K562 (cell line): ENCODE measurements around the gene ZNF692. TPM values are rescaled to one million over a fixed set of nuclear protein-coding genes. Genes with fewer than 3 reads are reported as not detected.

Experiments
- BHLHE40 ChIP-seq: IDR thresholded peaks from 2 replicates; pipeline ENCODE4 v1.6.1; 2011; ENCODE audit warnings: low read length, improper control_type of control experiment
- CAMTA2 ChIP-seq: fragments of 250-450 bp; sonication (Bioruptor Pico); conservative IDR thresholded peaks from 2 replicates; pipeline ENCODE4 v1.5.1; 2022
- CREM ChIP-seq: IDR thresholded peaks from 2 replicates; pipeline ENCODE4 v1.6.1; 2014; ENCODE audit warnings: antibody characterized with exemption, low read depth
- CTBP1 ChIP-seq: fragments of 450-650 bp; IDR thresholded peaks from 2 replicates; pipeline ENCODE4 v1.6.1; 2016; ENCODE audit warnings: borderline replicate concordance
- FOSL1 ChIP-seq: fragments of 200-800 bp; sonication (Bioruptor generic); conservative IDR thresholded peaks from 2 replicates; pipeline ENCODE4 v1.6.1; 2016; ENCODE audit warnings: missing genetic modification characterization, missing compliant biosample characterization
- MED1 ChIP-seq: sonication (generic); formaldehyde crosslinking; IDR thresholded peaks from 2 replicates; pipeline ENCODE4 v1.8.1; 2023; ENCODE audit warnings: missing genetic modification reagents, borderline replicate concordance
- MTF1 ChIP-seq: fragments of 250-450 bp; sonication (Bioruptor Pico); IDR thresholded peaks from 2 replicates; pipeline ENCODE4 v1.9.0; 2021; ENCODE audit warnings: moderate library complexity, mild to moderate bottlenecking, inconsistent platforms, borderline replicate concordance
- PHB ChIP-seq: fragments of 250-450 bp; sonication (Bioruptor Pico); IDR thresholded peaks from 2 replicates; pipeline ENCODE4 v1.5.0; 2021
- PTTG1 ChIP-seq: fragments of 450-650 bp; IDR thresholded peaks from 2 replicates; pipeline ENCODE4 v1.6.1; 2016; ENCODE audit warnings: low read depth, mild to moderate bottlenecking, missing genetic modification characterization, missing compliant biosample characterization
- RAD21 ChIP-seq, 2 experiments: fragments of 250-450 bp in 1 of 2; fragments of 450-650 bp in 1 of 2; sonication (Bioruptor Pico) in 1 of 2; formaldehyde crosslinking in 1 of 2; IDR thresholded peaks in 1 of 2; conservative IDR thresholded peaks in 1 of 2; 2 replicates each; pipeline versions ENCODE4 v1.4.0 to v1.8.0; 2020 to 2022; ENCODE audit warnings: mild to moderate bottlenecking in 2 of 2, moderate library complexity in 1 of 2
- RCOR1 ChIP-seq, 2 experiments: IDR thresholded peaks; 2 replicates each; pipeline ENCODE4 v1.6.1; 2012; ENCODE audit warnings: low read depth in 2 of 2, low read length in 2 of 2, borderline replicate concordance in 1 of 2, improper control_type of control experiment in 1 of 2
- SAP30 ChIP-seq: fragments of 200-600 bp; sonication (generic); IDR thresholded peaks from 2 replicates; pipeline ENCODE4 v1.6.1; 2012; ENCODE audit warnings: borderline replicate concordance, low read depth, mild to moderate bottlenecking, moderate library complexity, low read length, control low read depth, inconsistent platforms; ENCODE audit not compliant: insufficient read depth, poor library complexity, severe bottlenecking
- SNIP1 ChIP-seq: fragments of 450-650 bp; IDR thresholded peaks from 2 replicates; pipeline ENCODE4 v1.7.1; 2017; ENCODE audit warnings: low read depth, mild to moderate bottlenecking
- TEAD1 ChIP-seq, 2 experiments: fragments of 450-650 bp in 1 of 2; sonication (generic) in 1 of 2; formaldehyde crosslinking; IDR thresholded peaks; 2 replicates each; pipeline versions ENCODE4 v1.4.0 to v1.8.0; 2020 to 2022; ENCODE audit warnings: mild to moderate bottlenecking in 2 of 2, missing genetic modification reagents in 1 of 2
- ZFP1 ChIP-seq: fragments of 450-650 bp; formaldehyde crosslinking; IDR thresholded peaks from 2 replicates; pipeline ENCODE4 v1.4.0; 2020; ENCODE audit warnings: mild to moderate bottlenecking, mixed read lengths
- ZNF695 ChIP-seq: fragments of 450-650 bp; formaldehyde crosslinking; IDR thresholded peaks from 2 replicates; pipeline ENCODE4 v1.4.0; 2020; ENCODE audit warnings: mild to moderate bottlenecking, moderate library complexity
- ZNF766 ChIP-seq: fragments of 200-800 bp; sonication (Bioruptor generic); conservative IDR thresholded peaks from 2 replicates; pipeline ENCODE4 v1.6.1; 2016; ENCODE audit warnings: missing genetic modification characterization, missing compliant biosample characterization
- ZNF79 ChIP-seq: fragments of 250-450 bp; sonication (Bioruptor Pico); IDR thresholded peaks from 2 replicates; pipeline ENCODE4 v1.4.0; 2020; ENCODE audit warnings: low read depth, mild to moderate bottlenecking, moderate library complexity
- polyA plus RNA-seq, 8 experiments: library from polyadenylated mRNA; depleted of rRNA in 4 of 8; stranded (reverse) in 5 of 8; unstranded in 3 of 8; fragments of >200 nt; fragmentation: Nextera tagmentation in 2 of 8; fragmentation: Illumina TruSeq in 1 of 8; extraction: Ambion mirVana in 2 of 8; extraction: Trizol in 1 of 8; gene quantifications; 2 replicates each; pipeline versions ENCODE4 v1.2.1 to v1.2.3, GENCODE V29; 2011 to 2014; ENCODE audit warnings: inconsistent platforms in 1 of 8, missing spikeins in 1 of 8
- total RNA-seq, 7 experiments: library from RNA; depleted of rRNA in 6 of 7; stranded (reverse); fragments of >200 nt in 6 of 7; fragmentation: Illumina TruSeq in 2 of 7; extraction: Trizol in 2 of 7; gene quantifications; 2 replicates each; pipeline versions ENCODE4 v1.2.1 to v1.2.3, GENCODE V29; 2011 to 2021; ENCODE audit warnings: low replicate concordance in 1 of 7
- TF ChIP-seq, protein P1 (sequence below): fragments of 250-450 bp; sonication (Bioruptor Pico); IDR thresholded peaks from 2 replicates; pipeline ENCODE4 v1.9.0; 2021; ENCODE audit warnings: mild to moderate bottlenecking

Gene ZNF692
- total and polyA plus RNA-seq, 9 of the 15 experiments (the other 6 are each of a cell fraction or from before 2014, with no cell fraction given): 8.4 to 143 (median 55.9) TPM

DNA sequence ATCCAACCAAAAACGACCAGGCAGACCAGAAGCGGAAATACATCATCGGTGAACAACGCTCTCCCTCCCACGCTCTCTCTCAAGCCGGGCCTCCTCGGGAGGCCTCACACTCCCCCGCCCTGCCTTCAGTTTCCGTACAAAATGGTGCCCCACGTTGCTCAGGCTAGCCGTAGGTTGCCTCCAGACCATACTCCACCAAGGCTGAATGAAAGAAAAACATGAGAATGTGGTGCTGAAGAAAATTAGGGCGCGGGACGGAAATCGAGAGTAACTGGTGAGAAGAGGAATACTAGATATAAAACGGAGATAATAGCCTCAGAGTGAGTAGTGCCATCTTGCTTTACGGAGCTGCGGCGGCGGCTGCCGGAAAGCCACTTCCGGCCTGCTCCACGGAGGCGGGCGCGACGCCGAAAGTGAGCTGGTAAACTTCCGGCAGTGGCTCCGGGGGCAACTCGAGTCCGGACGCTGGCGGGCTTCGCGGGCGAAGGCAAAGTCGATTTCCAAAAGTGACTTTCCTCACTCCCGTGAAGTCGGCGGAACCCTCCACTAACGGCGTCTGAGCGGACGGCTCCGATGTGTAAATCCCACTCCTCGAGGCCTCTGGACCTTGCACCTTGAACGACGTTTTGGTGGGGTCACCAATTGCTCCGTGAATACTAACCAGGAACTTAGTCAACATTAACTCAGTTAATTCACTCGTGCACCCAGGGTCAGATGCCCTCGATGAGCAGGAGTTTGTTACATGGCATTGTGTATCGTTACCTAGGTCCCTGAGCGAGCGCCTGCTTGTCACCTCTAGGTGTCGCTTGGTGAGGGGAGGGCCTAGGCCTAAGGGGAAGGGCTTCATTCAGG lies 32.8 kb downstream of the ZNF692 start, which contains the start of gene SH3BP5L (continued):
- peak in 1 of 2 experiments; percentile 59; a peak in 1 of 4 replicates for TF ChIP-seq TEAD1 (CRISPR knock-in tag; IDR thresholded peaks at IDR 0.05)
- peak; percentile 39; the same call in 1 of the 2 replicates for TF ChIP-seq CTBP1
- TF ChIP-seq, protein P1, sequence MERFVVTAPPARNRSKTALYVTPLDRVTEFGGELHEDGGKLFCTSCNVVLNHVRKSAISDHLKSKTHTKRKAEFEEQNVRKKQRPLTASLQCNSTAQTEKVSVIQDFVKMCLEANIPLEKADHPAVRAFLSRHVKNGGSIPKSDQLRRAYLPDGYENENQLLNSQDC (CRISPR knock-in tag): no peak
- TF ChIP-seq MTF1 (CRISPR knock-in tag): no peak
- no peak for TF ChIP-seq CAMTA2 (CRISPR knock-in tag)
- TF ChIP-seq ZFP1 (CRISPR knock-in tag): no peak
- TF ChIP-seq RCOR1 (IDR thresholded peaks at IDR 0.05; ENCODE audit: borderline replicate concordance in 1 of 2, low read depth in 2 of 2, low read length in 2 of 2): peak in 1 of 2 experiments; percentile 57; a peak in 2 of 4 replicates
- TF ChIP-seq ZNF695 (CRISPR knock-in tag): no peak
- TF ChIP-seq BHLHE40: no peak; the same call in 1 of the 2 replicates
- no peak for TF ChIP-seq SNIP1
- TF ChIP-seq CREM: peak; percentile 90
- TF ChIP-seq PHB: no peak
- TF ChIP-seq ZNF766: peak; percentile 95
- TF ChIP-seq SAP30: peak; percentile 75
- no peak for TF ChIP-seq MED1 (CRISPR knock-in tag)
- no peak for TF ChIP-seq PTTG1 (tag)
- TF ChIP-seq ZNF79 (CRISPR knock-in tag): no peak
- peak; percentile 61; the same call in 1 of the 2 replicates for TF ChIP-seq FOSL1 (tag)
- TF ChIP-seq RAD21 (CRISPR knock-in tag; conservative IDR thresholded peaks at IDR 0.05 in 1 of 2, IDR thresholded peaks at IDR 0.05 in 1 of 2): peak; percentile 66 to 68
